ENCODE measurements around the gene LAMTOR5.
A peak's percentile ranks its signal among the peaks of the same experiment; 100 is the strongest.

The LAMTOR5 gene

DNA sequence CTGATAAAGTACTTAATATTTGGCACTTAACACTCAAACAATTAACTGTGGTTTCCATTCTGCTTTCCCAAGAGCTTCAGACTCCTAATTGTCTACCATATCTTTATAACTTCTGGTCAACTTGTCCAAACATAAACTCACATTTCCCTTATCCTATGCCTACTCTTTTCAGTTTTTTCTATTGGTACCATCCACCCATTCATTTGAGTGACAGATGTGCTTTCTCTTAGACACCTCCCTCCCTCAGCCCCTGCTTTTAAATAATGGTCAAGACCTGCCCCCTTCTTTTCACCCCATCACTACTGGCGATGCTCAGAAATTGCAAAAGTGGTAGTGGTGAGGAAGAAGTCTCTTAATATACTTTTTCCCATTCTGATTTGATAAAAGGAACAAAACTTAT lies 22.1 kb downstream of the LAMTOR5 start:
- Mint-ChIP-seq H3K36me3 (peaks cover 5% of the 10 kb centered on the region), H3K27ac (no peak overlapping the region), H3K4me1 (ENCODE audit: low read depth) (peaks cover 18% of the 10 kb centered on the region), H3K4me3 (no peak overlapping the region), H3K9me3 (ENCODE audit: low read depth) (no peaks in the 10 kb centered on the region), H3K27me3 (no peaks in the 10 kb centered on the region)

GRCh38 chr1:110384581-110385321 lies 22.7 kb downstream of the LAMTOR5 start:
- Mint-ChIP-seq H3K36me3 (peaks cover 7% of the 10 kb centered on the region), H3K4me3 (no peak overlapping the region), H3K27me3 (no peaks in the 10 kb centered on the region), H3K9me3 (ENCODE audit: low read depth) (no peaks in the 10 kb centered on the region), H3K27ac (no peak overlapping the region), H3K4me1 (ENCODE audit: low read depth) (peaks cover 18% of the 10 kb centered on the region)

GRCh38 chr1:110383251-110383990 lies 24.1 kb downstream of the LAMTOR5 start:
- H3K9me3 Mint-ChIP-seq (ENCODE audit: low read depth), result no peaks in the 10 kb centered on the region
- peaks cover 12% of the 10 kb centered on the region for H3K36me3 Mint-ChIP-seq
- peak overlapping the region; percentile 47 for H3K27ac Mint-ChIP-seq
- H3K4me3 Mint-ChIP-seq, result peak overlapping the region; percentile 61
- H3K4me1 Mint-ChIP-seq (ENCODE audit: low read depth), result peaks cover 18% of the 10 kb centered on the region
- H3K27me3 Mint-ChIP-seq, result no peaks in the 10 kb centered on the region

DNA sequence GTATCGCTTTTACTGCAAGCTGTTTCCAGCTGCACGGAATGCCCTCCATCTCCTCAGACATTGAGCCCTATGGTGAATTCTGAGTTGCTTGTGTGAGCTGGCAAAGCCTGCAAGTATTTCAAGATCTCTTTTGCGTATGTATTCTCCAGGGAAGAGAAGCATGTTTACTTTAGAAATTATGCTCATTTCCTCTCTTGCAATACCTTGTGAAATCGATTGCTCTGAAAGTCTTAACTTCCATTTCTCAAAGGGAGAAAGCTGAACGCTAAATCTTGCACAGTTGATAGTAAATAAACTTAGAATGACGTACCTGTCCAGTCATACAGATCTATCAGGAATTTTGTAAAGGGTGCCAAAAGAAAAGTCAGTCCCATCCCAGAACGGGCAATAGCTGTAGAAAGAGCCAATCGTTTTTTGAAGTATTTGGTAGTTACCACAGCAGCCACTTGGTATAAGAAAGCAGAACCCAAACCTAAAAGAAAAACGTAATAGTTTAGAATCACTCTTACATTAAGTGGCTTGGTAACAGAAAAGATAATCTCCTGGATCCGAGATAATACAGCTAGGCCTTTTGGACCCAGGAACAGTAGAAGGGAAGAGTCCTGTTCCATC lies 26.7 kb downstream of the LAMTOR5 start:
- Mint-ChIP-seq H3K27ac (no peak overlapping the region), H3K27me3 (no peaks in the 10 kb centered on the region), H3K9me3 (ENCODE audit: low read depth) (no peaks in the 10 kb centered on the region), H3K4me3 (no peak overlapping the region), H3K4me1 (ENCODE audit: low read depth) (peaks cover 18% of the 10 kb centered on the region), H3K36me3 (peaks cover 11% of the 10 kb centered on the region)

- H3K27ac Mint-ChIP-seq, result no peak overlapping the region
- no peaks in the 10 kb centered on the region for H3K27me3 Mint-ChIP-seq
- peaks cover 9% of the 10 kb centered on the region for H3K36me3 Mint-ChIP-seq
- no peaks in the 10 kb centered on the region for H3K9me3 Mint-ChIP-seq (ENCODE audit: low read depth)
- H3K4me3 Mint-ChIP-seq, result no peak overlapping the region
- peaks cover 7% of the 10 kb centered on the region for H3K4me1 Mint-ChIP-seq (ENCODE audit: low read depth)
Measured at GRCh38 chr1:110375490-110375889, 32.0 kb downstream of the LAMTOR5 start.

GRCh38 chr1:110370827-110371226 lies 36.7 kb downstream of the LAMTOR5 start:
- H3K4me1 Mint-ChIP-seq (ENCODE audit: low read depth), result peaks cover 11% of the 10 kb centered on the region
- peak overlapping the region; percentile 25 for H3K27ac Mint-ChIP-seq
- H3K36me3 Mint-ChIP-seq, result no peaks in the 10 kb centered on the region
- H3K9me3 Mint-ChIP-seq (ENCODE audit: low read depth), result no peaks in the 10 kb centered on the region
- no peak overlapping the region for H3K4me3 Mint-ChIP-seq
- H3K27me3 Mint-ChIP-seq, result no peaks in the 10 kb centered on the region

GRCh38 chr1:110364221-110364620 lies 43.3 kb downstream of the LAMTOR5 start:
- Mint-ChIP-seq H3K4me1 (ENCODE audit: low read depth) (peaks cover 3% of the 10 kb centered on the region), H3K9me3 (ENCODE audit: low read depth) (no peaks in the 10 kb centered on the region), H3K36me3 (peaks cover 5% of the 10 kb centered on the region), H3K27ac (peak overlapping the region; percentile 10), H3K27me3 (no peaks in the 10 kb centered on the region), H3K4me3 (no peak overlapping the region)

DNA sequence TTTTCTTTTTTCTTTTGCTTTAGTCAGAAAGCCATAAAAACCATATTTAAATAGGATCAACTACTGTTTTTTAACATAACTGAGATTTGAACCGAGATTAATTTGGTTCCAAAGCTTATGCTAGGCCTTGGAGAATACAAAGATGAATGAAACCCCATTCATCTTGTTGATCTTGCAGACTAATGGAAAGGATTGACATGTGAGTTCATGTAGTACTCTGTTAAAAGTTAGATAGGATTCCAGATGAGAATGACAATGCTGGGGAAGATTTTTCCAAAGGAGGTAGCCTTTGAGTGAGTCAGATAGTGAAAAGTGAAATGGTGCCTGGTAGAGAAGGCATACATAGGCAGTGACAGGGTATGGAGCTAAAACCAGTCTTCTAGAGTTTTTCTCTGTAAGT lies 45.6 kb downstream of the LAMTOR5 start:
- Mint-ChIP-seq H3K36me3 (peaks cover 9% of the 10 kb centered on the region), H3K4me1 (ENCODE audit: low read depth) (peaks cover 6% of the 10 kb centered on the region), H3K9me3 (ENCODE audit: low read depth) (no peaks in the 10 kb centered on the region), H3K27me3 (no peaks in the 10 kb centered on the region), H3K27ac (no peak overlapping the region), H3K4me3 (no peak overlapping the region)

DNA sequence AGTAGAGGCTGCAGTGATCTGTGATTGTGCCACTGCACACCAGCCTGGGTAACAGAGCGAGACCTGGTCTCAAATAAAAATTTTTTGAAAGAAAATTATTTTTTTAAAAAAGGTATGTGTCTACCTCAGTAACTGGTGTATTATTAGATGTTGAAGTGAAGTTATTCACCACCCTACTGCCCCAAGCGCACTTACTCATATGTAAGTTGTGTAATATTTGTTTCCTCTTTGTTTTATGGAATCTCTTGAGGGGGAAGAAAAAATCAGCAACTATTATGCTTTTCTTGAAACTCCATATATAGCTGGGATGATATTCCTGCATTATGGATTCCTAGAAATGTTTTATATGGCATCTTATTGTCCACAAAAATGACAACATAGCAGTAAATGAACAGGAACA lies 47.1 kb downstream of the LAMTOR5 start:
- Mint-ChIP-seq H3K27ac (no peak overlapping the region), H3K36me3 (peaks cover 13% of the 10 kb centered on the region), H3K4me3 (no peak overlapping the region), H3K9me3 (ENCODE audit: low read depth) (no peaks in the 10 kb centered on the region), H3K27me3 (no peaks in the 10 kb centered on the region), H3K4me1 (ENCODE audit: low read depth) (peaks cover 13% of the 10 kb centered on the region)

GRCh38 chr1:110356379-110356778 lies 51.1 kb downstream of the LAMTOR5 start:
- no peak overlapping the region for H3K4me3 Mint-ChIP-seq
- H3K4me1 Mint-ChIP-seq (ENCODE audit: low read depth), result peaks cover 31% of the 10 kb centered on the region
- H3K9me3 Mint-ChIP-seq (ENCODE audit: low read depth), result no peaks in the 10 kb centered on the region
- no peak overlapping the region for H3K27ac Mint-ChIP-seq
- H3K27me3 Mint-ChIP-seq, result no peaks in the 10 kb centered on the region
- peaks cover 12% of the 10 kb centered on the region for H3K36me3 Mint-ChIP-seq

GRCh38 chr1:110355321-110355720 lies 52.2 kb downstream of the LAMTOR5 start:
- H3K36me3 Mint-ChIP-seq, result peaks cover 12% of the 10 kb centered on the region
- no peak overlapping the region for H3K4me3 Mint-ChIP-seq
- no peaks in the 10 kb centered on the region for H3K27me3 Mint-ChIP-seq
- H3K27ac Mint-ChIP-seq, result no peak overlapping the region
- H3K9me3 Mint-ChIP-seq (ENCODE audit: low read depth), result no peaks in the 10 kb centered on the region
- H3K4me1 Mint-ChIP-seq (ENCODE audit: low read depth), result peaks cover 42% of the 10 kb centered on the region
